Measurements from ENCODE around the gene COL16A1. TPM values are rescaled to one million over a fixed set of nuclear protein-coding genes. Genes with fewer than 3 reads are reported as not detected.

The COL16A1 gene
- total RNA-seq, 4 donors from 2014 or later, result 147 to 311 (median 212) TPM

GRCh38 chr1:31627930-31628559 lies 75.8 kb downstream of the COL16A1 start:
- TF ChIP-seq EP300 (IDR thresholded peaks at IDR 0.05) (no peak), POLR2A (IDR thresholded peaks at IDR 0.05) (no peak), CTCF (IDR thresholded peaks at IDR 0.05) (no peak)
- DNase-seq (ENCODE audit: low spot score in 2 of 2), result no peak
- peaks cover 0 to 25% (median 15%) of the 10 kb centered on the region in 4 donors for H3K4me1 ChIP-seq

GRCh38 chr1:31627301-31627929 lies 76.4 kb downstream of the COL16A1 start:
- no peak overlapping the region for H3K4me3 ChIP-seq
- peak overlapping the region in 1 of 4 donors; percentile 66 for H3K27ac ChIP-seq
- H3K9me3 ChIP-seq, result no peaks in the 10 kb centered on the region
- H3K27me3 ChIP-seq, result no peaks in the 10 kb centered on the region
- 71% methylated on average over 11 to 13 of the region's 13 CpGs for WGBS, 2 donors
- peaks cover 0 to 25% (median 15%) of the 10 kb centered on the region in 4 donors for H3K4me1 ChIP-seq
- H3K36me3 ChIP-seq, result peaks cover 0 to 64% (median 12%) of the 10 kb centered on the region in 3 donors
- TF ChIP-seq CTCF (IDR thresholded peaks at IDR 0.05), result no peak
- TF ChIP-seq EP300 (IDR thresholded peaks at IDR 0.05), result peak in 1 of 2 donors; percentile 68
- no peak for DNase-seq (ENCODE audit: low spot score in 2 of 2)

More at GRCh38 chr1:31627930-31628559, 75.8 kb downstream of the COL16A1 start:
- H3K4me3 ChIP-seq, result no peak overlapping the region
- 75 to 92% methylated on average over 10 to 11 of the region's 11 CpGs for WGBS, 2 donors
- no peaks in the 10 kb centered on the region for H3K9me3 ChIP-seq
- H3K27me3 ChIP-seq, result no peaks in the 10 kb centered on the region
- peak overlapping the region in 1 of 4 donors; percentile 66 for H3K27ac ChIP-seq
- peaks cover 0 to 70% (median 13%) of the 10 kb centered on the region in 3 donors for H3K36me3 ChIP-seq

GRCh38 chr1:31626223-31627207 lies 77.3 kb downstream of the COL16A1 start:
- WGBS, 2 donors, result 47 to 55% methylated on average over 20 to 23 of the region's 23 CpGs
- TF ChIP-seq CTCF (IDR thresholded peaks at IDR 0.05), result no peak
- TF ChIP-seq EP300 (IDR thresholded peaks at IDR 0.05), result no peak
- no peak for TF ChIP-seq POLR2A (IDR thresholded peaks at IDR 0.05)
- DNase-seq (ENCODE audit: low spot score in 2 of 2), result no peak

DNA sequence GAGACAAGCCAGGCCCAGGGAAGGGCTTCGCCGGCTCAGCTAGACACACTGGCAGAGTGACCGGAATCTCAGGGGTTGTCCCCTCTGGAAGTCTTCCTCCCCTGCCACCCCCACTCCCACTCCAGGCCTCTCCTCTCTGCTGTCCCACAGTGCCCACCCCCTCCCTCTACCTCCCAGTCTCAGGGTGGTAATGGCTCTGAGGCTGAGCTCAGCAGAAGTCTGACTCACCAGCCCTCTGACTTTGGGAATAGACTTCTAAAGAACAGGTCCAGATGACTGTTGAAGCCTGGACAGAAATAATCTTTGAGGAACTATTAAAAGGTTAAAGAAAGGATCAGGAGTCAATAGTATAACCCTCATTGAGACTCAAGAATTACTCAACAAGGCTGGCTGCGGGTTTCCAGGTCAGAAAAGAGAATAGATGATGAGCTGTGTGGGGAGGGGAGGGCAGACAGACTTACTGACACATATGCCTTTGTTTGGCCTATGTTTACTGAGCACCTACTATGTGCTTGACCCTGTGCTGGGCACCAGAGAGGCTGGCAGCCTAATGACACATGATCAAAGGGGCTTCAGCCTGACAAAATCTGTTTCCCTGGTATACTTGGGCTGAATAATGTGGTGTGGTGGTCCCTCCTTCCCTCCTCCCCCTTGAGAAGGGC lies 78.1 kb downstream of the COL16A1 start:
- Histone ChIP-seq H3K4me1 (peaks cover 0 to 25% (median 15%) of the 10 kb centered on the region in 4 donors), H3K27ac (no peak overlapping the region), H3K4me3 (no peak overlapping the region), H3K36me3 (peaks cover 0 to 47% (median 7%) of the 10 kb centered on the region in 3 donors), H3K9me3 (no peaks in the 10 kb centered on the region), H3K27me3 (no peaks in the 10 kb centered on the region)
- no peak for TF ChIP-seq CTCF (IDR thresholded peaks at IDR 0.05)
- TF ChIP-seq POLR2A (IDR thresholded peaks at IDR 0.05), result no peak
- TF ChIP-seq EP300 (IDR thresholded peaks at IDR 0.05), result no peak
- WGBS, 2 donors, result 67 to 83% methylated on average over 4 of the region's 4 CpGs
- DNase-seq (ENCODE audit: low spot score in 2 of 2), result no peak

More at GRCh38 chr1:31626223-31627207, 77.3 kb downstream of the COL16A1 start:
- Histone ChIP-seq H3K36me3 (peaks cover 0 to 55% (median 7%) of the 10 kb centered on the region in 3 donors), H3K4me3 (no peak overlapping the region), H3K27me3 (no peaks in the 10 kb centered on the region), H3K4me1 (peaks cover 0 to 25% (median 15%) of the 10 kb centered on the region in 4 donors), H3K27ac (peak overlapping the region in 2 of 4 donors; percentile 19 to 54), H3K9me3 (no peaks in the 10 kb centered on the region)

All from tibial nerve (tissue), 4 donors.